ENCODE measurements around the gene OSCAR.
"Not testable (repeated sequence)": the region's sequence is repeated elsewhere in the genome, so short reads cannot be mapped to it uniquely, and the experiment has no call there.

OSCAR gene

DNA sequence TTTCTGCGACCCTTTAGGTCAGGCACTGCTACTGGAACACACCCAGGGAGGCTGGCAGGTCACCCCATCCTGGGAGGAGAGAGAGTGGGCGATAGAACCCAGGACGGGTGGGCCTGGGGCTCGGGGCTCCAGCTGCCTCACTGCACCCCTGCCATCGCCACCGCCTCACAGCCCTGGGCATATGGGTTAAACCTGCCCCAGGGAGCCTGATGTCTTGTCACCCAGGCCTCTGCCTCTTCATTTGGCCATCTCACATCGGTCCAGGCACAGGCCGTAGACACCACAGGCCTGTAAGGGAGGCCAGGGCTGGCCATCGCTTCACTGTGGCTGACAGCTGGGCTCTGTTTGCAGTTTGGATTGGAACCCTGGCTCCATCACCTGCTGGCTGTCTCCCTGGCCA is 25.1 kb upstream of the OSCAR start:
- DNase-seq (ENCODE audit: low spot score) = no peak

DNA sequence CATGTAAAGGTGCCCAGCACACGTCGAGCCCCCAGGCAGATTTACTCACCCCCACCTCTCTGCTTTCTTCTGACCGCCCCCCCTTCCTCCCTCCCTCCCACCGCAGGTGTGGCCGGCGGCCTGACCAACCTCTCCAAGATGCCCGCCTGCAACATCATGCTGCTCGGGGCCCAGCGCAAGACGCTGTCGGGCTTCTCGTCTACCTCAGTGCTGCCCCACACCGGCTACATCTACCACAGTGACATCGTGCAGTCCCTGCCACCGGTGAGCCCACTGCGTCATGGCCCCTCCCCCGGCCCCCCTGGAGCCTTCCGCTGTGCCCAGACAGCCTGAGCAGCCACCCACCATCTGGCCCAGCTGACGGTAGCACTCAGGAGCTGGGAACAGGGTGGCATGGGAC is 23.8 kb upstream of the OSCAR start:
- no peak for DNase-seq (ENCODE audit: low spot score)

DNA sequence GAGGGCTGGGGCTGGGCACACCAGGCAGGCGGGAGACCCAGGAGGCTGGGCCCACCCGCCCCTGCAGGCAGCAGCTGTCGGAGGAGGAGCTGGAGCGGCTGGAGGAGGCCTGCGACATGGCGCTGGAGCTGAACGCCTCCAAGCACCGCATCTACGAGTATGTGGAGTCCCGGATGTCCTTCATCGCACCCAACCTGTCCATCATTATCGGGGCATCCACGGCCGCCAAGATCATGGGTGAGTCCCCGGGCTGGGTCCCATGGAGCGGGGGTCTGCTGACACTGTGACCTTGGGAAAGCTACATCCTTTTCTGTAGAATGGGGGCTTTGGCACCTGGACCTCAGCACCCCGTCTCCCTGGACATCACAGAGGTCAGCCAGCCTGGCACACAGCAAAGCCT is 23.1 kb upstream of the OSCAR start:
- no peak for DNase-seq (ENCODE audit: low spot score)

DNA sequence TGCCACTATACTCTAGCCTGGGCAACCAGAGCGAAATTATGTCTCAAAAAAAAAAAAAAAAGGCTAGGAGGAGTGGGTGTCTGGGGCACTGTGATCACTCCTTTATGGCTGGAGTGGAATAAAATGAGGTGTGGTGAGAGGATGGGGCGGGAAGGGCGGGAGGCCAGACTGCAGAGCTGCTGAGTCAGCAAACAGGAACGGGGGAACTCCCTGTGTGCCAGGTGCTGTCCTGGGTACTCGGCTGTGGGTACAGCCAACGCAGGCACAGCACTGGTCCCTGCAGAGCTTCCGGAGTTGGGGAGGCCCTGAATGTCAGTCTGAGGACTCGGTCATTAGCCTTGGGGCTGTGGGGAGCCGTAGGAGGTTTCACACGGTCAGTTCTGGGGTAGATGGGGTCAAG is 20.7 kb upstream of the OSCAR start:
- DNase-seq (ENCODE audit: low spot score) = no peak

DNA sequence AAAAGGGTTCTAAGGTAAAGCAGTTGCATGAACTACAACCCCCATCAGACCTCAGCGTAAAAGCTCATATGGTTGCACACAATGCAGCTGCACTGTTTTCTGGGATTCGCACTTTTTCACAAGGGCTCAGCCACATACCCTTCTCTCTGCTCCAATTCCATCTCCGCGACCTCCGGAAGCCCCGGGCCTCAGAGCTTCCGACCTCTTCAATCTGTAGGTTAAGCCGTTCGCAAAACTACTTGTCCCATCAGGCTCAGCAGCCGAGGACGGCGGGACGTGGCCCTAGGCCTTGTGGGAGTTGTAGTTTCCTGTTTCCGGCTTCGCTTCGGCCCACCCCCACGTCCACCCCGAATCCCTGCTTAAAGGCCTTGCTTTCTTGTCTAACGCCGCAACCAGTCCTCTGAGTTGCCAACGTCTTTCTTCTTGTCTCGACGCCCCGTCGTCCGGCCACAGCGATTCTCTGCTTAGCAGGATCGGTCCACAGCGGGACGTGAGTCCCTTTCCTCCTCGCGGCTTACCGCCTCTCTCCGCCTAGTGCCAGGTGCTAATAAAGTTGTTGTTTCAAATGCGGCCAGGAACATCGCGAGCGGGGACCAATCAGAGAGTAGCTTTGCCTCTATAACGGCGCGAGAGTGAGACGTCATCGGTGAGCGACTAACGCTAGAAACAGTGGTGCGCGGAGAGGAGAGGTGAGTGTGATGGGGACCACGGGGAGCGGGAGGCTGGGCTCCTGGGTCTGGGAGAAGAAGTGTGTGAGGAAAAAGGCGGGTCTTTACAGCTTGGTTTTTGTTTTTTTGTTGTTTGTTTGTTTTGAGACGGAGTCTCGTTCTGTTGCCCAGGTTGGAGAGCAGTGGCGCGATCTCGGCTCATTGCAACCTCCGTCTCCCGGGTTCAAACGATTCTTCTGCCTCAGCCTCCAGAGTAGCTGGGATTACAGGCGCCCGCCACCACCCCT is 14.8 kb upstream of the OSCAR start, which contains the start of the genes PRPF31 and TFPT:
PRPF31 (plus strand) TSS at position 646 of the 955 bp plus-strand sequence. CDS start 2,525 bp downstream, outside the sequence.
TFPT (minus strand) TSS at position 549 of the 955 bp plus-strand sequence; CDS start at position 161, 388 bp downstream.
- DNase-seq (ENCODE audit: low spot score) = peak; percentile 96

DNA sequence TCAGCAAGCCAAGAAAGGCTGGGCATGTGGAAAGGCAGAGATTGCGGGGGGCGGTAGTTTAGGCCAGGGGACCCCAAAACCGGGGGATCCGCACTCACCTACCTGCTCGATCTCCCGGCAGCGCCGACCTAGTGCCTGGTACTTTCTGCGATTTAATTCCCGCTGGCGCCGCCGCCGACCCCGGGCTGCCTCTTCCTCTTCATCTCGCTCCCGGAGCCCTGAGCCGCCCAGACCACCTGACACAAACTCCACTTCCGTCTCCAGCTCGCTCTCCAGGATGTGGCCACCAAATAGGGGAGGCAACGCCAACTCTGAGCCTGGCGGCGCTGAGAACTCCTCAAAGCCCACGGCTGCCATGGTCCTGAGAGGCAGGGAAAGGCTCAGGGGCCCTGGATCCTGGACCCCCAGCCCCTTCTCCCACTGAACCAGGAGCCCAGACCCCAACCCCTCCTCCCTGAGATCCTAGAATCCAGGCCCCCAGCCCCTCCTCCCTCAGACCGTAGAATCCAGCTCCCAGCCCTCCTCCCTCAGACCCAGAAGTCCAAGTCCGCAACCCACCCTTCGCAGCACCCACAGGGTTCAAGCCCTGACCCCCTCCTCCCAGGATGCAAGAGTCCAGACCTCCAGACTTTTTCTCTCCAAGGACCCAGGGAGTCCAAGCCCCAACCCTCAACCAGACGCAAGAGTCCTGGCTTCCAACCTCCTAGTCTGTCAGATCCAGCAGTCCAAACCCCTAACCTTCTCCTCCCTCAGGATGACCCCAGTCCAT is 13.9 kb upstream of the OSCAR start:
- no peak for DNase-seq (ENCODE audit: low spot score)

DNA sequence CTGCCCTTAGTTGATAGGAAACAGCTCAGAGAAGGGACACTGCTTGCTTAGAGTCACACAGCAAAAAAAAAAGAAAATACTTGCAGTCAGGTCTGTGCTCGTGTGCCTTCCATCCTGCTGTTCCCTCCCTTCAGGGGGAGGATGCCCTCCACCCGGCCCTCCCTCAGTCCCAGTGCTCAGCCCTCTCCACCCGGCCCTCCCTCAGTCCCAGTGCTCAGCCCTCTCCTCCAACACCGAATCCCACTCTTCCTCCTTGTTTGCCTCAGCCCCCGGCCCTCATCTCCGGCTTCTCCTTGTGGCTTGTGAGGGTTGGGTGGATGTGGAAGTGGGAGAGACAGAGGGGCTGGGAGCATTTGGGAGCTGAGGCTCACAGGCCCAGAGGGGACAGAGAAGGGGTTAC is 9.0 kb upstream of the OSCAR start:
- DNase-seq (ENCODE audit: low spot score) = no peak

DNA sequence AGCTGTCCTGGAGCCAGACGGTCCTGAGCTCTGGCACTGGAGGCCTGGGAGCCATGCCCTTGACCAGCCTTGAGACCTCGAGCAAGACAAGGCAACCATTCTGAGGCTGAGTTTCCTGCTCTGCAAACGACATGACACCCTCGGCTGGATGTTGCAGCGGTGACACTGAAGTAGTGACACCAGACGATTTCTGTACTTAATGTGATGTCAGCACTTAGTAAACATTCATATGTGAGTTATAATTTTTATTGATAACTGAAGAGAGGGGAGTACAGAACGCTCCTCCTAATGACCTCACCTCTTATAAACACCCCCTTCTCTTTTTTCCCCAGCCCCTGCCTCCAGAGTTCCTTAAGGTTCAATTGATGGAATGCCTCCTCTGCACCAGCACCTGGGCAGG is 7.9 kb upstream of the OSCAR start:
- no peak for DNase-seq (ENCODE audit: low spot score)

DNA sequence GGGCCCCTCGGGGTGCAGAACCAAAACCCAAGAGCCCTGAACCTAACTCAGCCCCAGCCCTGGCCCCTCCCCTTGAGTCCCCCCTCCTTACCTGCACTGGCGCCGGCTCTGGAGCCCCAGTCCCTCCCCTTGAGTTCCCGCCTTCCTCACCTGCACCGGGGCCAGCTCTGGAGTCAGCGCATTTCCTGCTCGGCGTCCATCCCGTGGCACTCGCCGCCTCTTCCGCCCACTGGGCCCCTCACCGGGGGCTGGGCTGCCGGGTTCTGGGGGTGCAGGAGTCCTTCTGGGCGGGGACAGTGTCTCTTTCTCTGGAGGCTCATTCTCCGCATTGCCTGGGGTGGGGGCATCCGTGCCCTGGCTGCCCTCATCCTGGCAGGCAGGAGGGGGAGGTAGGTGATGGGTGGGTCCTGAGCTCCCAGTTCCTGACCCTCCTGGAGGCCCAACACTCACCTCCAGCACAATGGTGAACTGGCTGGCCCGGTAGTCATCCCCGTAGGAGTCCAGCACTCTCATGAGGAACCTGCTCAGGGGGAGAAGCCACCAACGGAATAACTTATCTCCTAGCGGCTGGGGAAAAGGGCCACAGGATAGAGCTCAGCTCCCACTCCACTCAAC is 7.4 kb upstream of the OSCAR start:
- DNase-seq (ENCODE audit: low spot score) = no peak

DNA sequence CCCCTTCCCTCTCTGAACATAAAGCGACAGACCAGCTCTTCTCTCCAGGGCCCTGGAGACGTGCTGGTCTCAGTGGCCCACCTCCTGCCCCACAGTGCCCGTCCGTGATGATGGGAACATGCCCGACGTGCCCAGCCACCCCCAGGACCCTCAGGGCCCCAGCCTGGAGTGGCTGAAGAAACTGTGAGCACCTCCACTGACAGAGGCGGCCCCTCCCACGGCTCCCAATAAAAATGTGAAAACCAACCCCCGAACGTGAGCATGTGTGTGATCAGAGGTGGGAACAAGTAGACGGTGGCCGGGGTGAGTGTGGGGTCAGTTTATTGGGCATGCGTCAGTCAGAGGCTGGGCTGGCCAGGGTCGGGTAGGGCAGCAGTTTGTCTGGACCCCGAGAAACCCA is 6.1 kb upstream of the OSCAR start:
- no peak for DNase-seq (ENCODE audit: low spot score)

DNA sequence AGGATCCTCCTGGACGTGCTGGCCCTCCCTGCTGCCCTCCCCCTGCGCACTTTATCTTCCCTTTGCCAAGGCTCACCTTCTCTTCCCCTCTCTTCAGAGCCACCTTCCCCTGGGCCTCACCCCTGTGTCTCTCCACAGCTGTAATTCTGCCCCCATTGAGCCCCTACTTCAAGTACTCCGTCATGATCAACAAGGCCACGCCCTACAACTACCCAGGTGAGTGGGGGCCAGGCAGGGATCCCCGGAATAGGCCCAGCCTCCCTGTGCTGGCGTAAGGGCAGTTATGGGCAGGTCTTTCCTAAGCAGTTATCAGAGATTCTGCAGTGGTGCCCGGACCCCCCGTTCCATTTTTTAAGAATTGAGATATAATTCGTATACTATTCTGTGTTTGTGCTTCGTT is 5.2 kb upstream of the OSCAR start:
- no peak for DNase-seq (ENCODE audit: low spot score)

DNA sequence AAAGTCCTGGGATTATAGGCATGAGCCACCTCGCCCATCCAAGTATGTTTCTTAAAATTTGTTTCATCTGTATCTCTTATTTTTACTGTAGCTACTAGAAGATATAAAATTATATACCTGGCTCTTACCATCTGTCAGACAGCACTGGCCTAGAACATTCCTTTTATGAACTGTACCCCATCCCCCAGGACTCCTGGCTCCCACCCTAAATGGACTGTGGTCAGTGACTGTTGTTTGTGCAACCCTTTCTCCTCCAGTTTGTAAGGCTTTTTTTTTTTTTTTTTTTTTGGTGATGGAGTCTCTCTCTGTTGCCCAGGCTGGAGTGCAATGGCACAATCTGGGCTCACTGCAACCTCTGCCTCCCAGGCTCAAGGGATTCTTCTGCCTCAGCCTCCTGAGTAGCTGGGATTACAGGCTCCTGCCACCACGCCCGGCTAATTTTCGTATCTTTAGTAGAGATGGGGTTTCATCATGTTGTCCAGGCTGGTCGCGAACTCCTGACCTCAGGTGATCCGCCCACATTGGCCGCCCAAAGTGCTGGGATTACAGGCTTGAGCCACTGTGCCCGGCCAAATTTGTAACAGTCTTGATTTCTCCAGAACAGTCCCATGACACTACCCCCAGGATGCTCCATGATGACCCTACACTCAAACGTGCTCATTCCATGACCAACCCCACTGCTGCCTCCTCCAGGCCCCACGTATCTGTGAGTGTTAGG is 4.6 kb upstream of the OSCAR start:
- no peak for DNase-seq (ENCODE audit: low spot score)

DNA sequence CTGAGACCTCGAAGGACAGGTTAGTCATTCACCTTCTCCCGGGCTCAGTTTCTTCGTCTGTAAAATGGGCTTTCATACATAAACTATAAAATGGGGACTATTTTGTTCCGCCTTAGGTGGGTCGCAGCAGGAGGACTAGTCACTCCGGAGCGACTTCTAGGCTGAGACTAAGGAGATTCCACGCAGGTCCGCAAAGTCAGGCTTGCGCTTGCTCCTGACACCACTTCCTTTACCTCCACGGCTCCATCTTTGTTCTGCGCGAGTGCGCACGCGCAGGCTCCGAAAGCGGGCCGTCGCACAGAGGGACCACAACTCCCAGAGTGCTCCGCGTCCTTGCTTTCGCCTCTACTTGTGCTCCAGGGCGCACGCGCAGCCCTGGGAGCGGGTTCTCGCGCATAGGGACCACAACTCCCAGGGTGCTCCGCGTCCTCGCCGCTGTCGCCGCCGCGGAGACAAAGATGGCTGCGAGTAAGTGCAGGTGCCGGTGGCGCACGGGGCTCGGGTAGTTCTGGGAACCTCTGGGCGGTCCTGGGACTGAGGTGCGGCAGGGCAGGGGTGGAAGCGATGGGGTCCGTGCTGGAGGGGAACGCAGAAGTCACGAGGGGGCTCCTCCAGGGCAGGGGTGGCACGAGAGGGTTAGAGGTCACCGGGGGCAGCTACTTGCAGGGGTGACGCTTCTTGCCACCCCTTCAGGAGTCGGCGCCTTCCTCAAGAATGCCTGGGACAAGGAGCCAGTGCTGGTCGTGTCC is 2.0 kb upstream of the OSCAR start, which contains the start of gene NDUFA3:
NDUFA3 (plus strand) TSS at position 435 of the 749 bp plus-strand sequence; CDS start at position 459, 24 bp downstream.
- peak; percentile 98 for DNase-seq (ENCODE audit: low spot score)

DNA sequence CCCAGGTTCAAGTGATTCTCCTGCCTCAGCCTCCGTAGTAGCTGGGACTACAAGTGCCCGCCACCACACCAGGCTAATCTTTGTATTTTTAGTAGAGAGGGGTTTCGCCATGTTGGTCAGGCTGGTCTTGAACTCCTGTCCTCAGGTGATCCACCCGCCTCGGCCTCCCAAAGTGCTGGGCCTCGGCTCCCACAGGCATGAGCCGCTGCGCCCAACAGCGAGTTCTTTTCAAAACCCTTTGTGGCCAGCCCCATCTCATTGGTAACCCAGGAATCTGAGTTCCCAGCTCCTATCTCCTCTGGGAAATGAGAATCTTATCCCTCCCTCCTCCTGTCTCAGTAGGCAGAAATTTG is 724 bp downstream of the OSCAR start:
- DNase-seq (ENCODE audit: low spot score) = not testable (repeated sequence)

DNA sequence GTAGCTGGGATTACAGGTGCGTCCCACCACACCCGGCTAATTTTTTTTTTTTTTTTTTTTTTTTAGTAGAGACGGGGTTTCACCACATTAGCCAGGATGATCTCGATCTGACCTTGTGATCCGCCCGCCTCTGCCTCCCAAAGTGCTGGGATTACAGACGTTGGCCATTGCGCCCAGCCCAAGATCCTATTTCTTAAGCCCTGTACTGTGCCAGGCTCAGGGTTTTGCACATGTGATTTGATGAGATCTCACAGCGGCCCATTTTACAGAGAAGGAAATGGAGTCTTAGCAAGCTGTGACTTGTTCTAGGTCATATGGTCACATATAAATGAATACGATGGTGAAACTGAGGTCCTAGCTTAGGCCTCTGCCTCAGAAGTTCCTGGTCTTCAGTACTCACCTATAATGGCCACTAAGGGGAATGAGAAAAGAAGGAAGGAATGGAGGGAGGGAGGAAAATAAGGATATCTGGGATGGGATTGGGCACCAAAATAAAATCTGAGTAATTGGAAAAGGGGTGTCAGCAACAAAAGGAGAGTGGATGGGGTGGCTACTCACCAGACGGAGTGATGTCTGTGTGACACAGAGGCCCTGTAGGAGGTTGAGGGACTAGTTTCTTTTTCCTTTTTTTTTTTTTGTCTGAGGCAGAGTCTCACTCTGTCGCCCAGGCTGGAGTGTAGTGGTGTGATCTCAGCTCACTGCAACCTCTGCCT is 1.3 kb downstream of the OSCAR start:
- DNase-seq (ENCODE audit: low spot score) = no peak

DNA sequence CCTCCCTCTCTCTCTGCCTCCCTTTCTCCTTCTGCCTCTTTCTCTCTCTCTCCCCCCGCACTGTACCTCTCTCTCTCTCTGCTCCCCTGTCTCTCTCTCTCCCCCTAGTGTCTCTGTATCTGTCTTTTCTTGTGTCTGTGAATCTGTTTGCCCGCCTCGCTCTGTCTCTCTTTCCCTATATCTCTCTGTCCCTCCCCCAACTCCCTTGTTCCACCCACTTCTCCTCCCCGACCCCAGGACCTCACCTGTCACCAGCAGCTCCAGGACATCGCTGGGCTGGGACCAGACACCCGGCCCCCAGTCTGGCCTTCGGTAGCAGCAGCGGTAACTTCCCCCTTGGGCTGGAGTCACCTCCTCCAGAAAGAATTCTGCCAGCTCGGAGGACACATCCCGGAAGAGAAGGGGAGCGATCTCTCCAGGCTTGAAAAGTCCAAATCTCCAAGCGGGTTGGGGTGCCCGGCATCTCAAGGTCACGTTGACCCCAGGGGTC is 3.9 kb downstream of the OSCAR start:
- DNase-seq (ENCODE audit: low spot score) = peak; percentile 53

DNA sequence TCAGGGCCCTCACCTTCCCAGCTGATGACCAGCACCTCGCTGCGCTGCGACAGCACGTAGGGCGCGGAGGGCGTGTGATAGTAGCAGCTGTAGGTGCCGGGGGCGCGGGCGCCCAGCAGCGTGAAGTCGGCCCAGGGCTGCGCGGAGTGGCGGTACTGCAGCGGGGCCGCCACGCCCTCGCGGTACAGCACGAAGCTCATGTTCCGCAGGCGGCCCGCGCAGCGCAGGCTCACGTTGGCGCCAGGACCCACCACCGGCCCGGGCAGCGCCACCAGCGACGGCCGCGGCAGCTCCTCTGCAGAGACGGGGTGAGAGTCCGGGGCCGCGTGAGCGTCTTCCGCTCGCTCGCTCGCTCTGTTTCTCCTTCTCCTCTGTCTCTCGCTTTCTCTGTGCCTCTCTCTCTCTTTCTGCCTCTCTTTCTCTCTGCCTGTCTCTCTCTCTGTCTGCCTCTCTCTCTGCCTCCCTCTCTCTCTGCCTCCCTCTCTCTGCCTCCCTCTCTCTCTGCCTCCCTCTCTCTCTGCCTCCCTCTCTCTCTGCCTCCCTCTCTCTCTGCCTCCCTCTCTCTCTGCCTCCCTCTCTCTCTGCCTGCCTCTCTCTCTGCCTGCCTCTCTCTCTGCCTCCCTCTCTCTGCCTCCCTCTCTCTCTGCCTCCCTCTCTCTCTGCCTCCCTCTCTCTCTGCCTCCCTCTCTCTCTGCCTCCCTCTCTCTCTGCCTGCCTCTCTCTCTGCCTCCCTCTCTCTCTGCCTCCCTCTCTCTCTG is 4.6 kb downstream of the OSCAR start:
- peak; percentile 46 for DNase-seq (ENCODE audit: low spot score)

DNA sequence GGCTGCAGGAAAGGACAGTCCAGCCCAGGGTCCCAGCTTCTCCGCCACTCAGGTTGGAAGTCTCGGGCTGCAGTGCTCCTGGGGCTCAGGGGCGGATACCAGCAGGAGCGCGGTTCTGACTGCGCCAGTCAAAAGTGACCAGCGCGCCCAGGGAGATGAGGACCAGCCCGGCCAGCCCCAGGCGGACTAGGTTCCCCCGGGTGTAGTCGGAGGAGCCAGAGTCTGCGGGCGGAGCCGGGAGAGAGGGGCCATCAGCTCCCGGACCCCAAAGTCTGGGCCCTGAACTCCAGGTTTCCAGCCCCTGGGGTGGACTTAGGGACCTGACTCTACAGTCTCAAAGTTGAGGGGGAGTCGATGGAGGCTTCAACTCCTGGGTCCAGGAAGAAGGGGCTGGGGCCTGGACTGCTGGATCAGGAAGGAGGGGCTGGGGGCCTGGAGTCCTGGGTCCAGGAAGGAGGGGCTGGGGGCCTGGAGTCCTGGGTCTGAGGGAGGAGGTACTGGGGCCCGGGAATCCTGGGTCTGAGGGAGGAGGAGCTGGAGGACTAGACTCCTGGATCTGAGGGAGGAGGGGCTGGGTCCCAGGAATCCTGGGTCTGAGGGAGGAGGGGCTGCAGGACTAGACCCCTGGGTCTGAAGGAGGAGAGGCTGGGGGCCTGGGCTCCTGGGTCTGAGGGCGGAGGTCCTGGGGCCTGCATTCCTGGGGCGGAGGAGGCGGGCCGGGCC is 5.3 kb downstream of the OSCAR start:
- no peak for DNase-seq (ENCODE audit: low spot score)

All from RKO (cell line).